Endodermal cell (in vitro differentiated cells): ENCODE measurements around the gene SLC9A6. TPM values are rescaled to one million over a fixed set of nuclear protein-coding genes. Genes with fewer than 3 reads are reported as not detected.

Experiments
- DNase-seq: peaks from one replicate; pipeline ENCODE4 v3.0.0-alpha.2; 2017
- H3K27ac ChIP-seq: 2 replicates; pipeline ENCODE4 v1.5.1; 2013; ENCODE audit warnings: mild to moderate bottlenecking, low read depth, low read length, moderate library complexity
- H3K27me3 ChIP-seq: 2 replicates; pipeline ENCODE4 v1.6.1; 2013; ENCODE audit warnings: mild to moderate bottlenecking, low read length, moderate library complexity; ENCODE audit not compliant: insufficient read depth, control insufficient read depth, poor library complexity, severe bottlenecking
- H3K36me3 ChIP-seq: 2 replicates; pipeline ENCODE4 v1.7.0; 2013; ENCODE audit warnings: mild to moderate bottlenecking, low read length, moderate library complexity; ENCODE audit not compliant: control insufficient read depth, insufficient read depth
- H3K4me1 ChIP-seq: one replicate; pipeline ENCODE4 v1.7.0; 2013; ENCODE audit warnings: low read length; ENCODE audit not compliant: control insufficient read depth, insufficient read depth
- H3K4me3 ChIP-seq: 2 replicates; pipeline ENCODE4 v1.5.1; 2013; ENCODE audit warnings: mild to moderate bottlenecking, low read length, moderate library complexity
- H3K9ac ChIP-seq: 2 replicates; pipeline ENCODE4 v1.6.1; 2013; ENCODE audit warnings: mild to moderate bottlenecking, low read length, moderate library complexity; ENCODE audit not compliant: poor library complexity, severe bottlenecking; ENCODE audit errors: extremely low read depth
- H3K9me3 ChIP-seq: 2 replicates; pipeline ENCODE4 v1.6.1; 2013; ENCODE audit warnings: mild to moderate bottlenecking, low read length, moderate library complexity; ENCODE audit not compliant: control insufficient read depth
- H3K27ac Mint-ChIP-seq: 2 replicates; pipeline ENCODE4 v1.8.0; 2020; ENCODE audit warnings: mixed read lengths
- H3K27me3 Mint-ChIP-seq: 2 replicates; pipeline ENCODE4 v1.8.0; 2021; ENCODE audit warnings: mild to moderate bottlenecking, mixed read lengths; ENCODE audit not compliant: insufficient read depth
- H3K36me3 Mint-ChIP-seq: 2 replicates; pipeline ENCODE4 v1.8.0; 2020; ENCODE audit warnings: low read depth, mixed read lengths
- H3K4me1 Mint-ChIP-seq: 2 replicates; pipeline ENCODE4 v1.8.0; 2020; ENCODE audit warnings: mixed read lengths
- H3K4me3 Mint-ChIP-seq: 2 replicates; pipeline ENCODE4 v1.8.0; 2020; ENCODE audit warnings: mild to moderate bottlenecking, moderate library complexity, mixed read lengths
- H3K9me3 Mint-ChIP-seq: 2 replicates; pipeline ENCODE4 v1.8.0; 2020; ENCODE audit warnings: mild to moderate bottlenecking, mixed read lengths
- CTCF ChIP-seq: fragments of 200-600 bp; sonication (generic); conservative IDR thresholded peaks from 2 replicates; pipeline ENCODE4 v1.5.0; 2021; ENCODE audit warnings: antibody characterized with exemption, mild to moderate bottlenecking
- whole genome bisulfite sequencing, 2 experiments: methylation state at CpG; one replicate each; pipeline versions ENCODE4 v1.1.5 to v1.1.7; 2013; ENCODE audit warnings: missing lambda C conversion rate in 2 of 2, mixed read lengths in 1 of 2; ENCODE audit not compliant: insufficient coverage in 1 of 2, insufficient read length in 1 of 2; 5-methylcytosine and 5-hydroxymethylcytosine counted together
- total RNA-seq, 2 donors: library from RNA; stranded (reverse); fragmentation: NEBNext Ultra II Directional in 1 of 2; extraction: Animal tissue kit (Norgen Biotek cat#: 25700) in 1 of 2; gene quantifications; 2 replicates in 1 of 2; 3 replicates in 1 of 2; pipeline ENCODE4 v1.2.1, GENCODE V29; 2021

SLC9A6 gene
- total RNA-seq, 2 donors from 2014 or later = 10.2 to 13.6 TPM

DNA sequence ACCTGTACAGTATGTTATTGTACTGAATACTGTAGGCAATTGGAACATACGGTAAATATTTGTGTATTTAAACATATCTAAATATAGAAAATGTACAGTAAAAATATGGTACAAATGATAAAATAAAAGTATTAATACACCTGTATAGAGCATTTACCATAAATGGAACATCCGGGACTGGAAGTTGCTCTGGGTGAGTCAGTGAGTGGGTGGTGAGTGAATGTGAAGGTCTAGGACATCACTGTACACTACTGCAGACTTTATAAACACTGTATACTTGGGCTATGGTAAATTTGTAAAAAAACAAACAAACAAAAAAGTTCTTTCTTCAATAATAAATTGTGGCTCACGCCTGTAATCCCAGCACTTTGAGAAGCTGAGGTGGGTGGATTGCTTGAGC, 109.7 kb downstream of the SLC9A6 start:
- TF ChIP-seq CTCF = no peak
- peaks cover 4% of the 10 kb centered on the region for H3K27me3 Mint-ChIP-seq
- WGBS, 2 experiments = no CpG with 5 or more reads among the region's 3 CpGs
- no peaks in the 10 kb centered on the region for H3K36me3 ChIP-seq
- H3K9me3 ChIP-seq = no peaks in the 10 kb centered on the region
- DNase-seq = no peak
- H3K27ac ChIP-seq = no peak overlapping the region
- H3K4me3 Mint-ChIP-seq = no peak overlapping the region
- H3K4me1 Mint-ChIP-seq = no peaks in the 10 kb centered on the region
- H3K9ac ChIP-seq = no peak overlapping the region
- H3K4me3 ChIP-seq = no peak overlapping the region
- peaks cover 53% of the 10 kb centered on the region for H3K9me3 Mint-ChIP-seq
- no peaks in the 10 kb centered on the region for H3K4me1 ChIP-seq
- no peak overlapping the region for H3K27ac Mint-ChIP-seq
- H3K36me3 Mint-ChIP-seq = no peaks in the 10 kb centered on the region
- no peaks in the 10 kb centered on the region for H3K27me3 ChIP-seq

Other genes with a start within 250 kb of the SLC9A6 start
- not detected for gene CT45A3, start 217.2 kb upstream of the SLC9A6 start, total RNA-seq
- not detected for gene CT45A5, start 199.9 kb upstream of the SLC9A6 start, total RNA-seq
- gene CT45A6, start 182.6 kb upstream of the SLC9A6 start, total RNA-seq = not detected
- gene CT45A2, start 165.4 kb upstream of the SLC9A6 start, total RNA-seq = not detected
- gene CT45A7, start 148.2 kb upstream of the SLC9A6 start, total RNA-seq = not detected
- gene CT45A8, start 130.9 kb upstream of the SLC9A6 start, total RNA-seq = not detected
- gene CT45A9, start 113.6 kb upstream of the SLC9A6 start, total RNA-seq = not detected
- gene CT45A10, start 92.0 kb upstream of the SLC9A6 start, total RNA-seq = not detected
- gene SAGE1, start 91.7 kb upstream of the SLC9A6 start, total RNA-seq = not detected
- 10 to 100 TPM; 17.5 to 19.2 TPM for gene MMGT1, start 11.4 kb upstream of the SLC9A6 start, total RNA-seq
- 10 to 100 TPM in 1 of 2 donors, 1 to 10 TPM in 1; 3.7 to 19.3 TPM for gene FHL1, start 162.1 kb downstream of the SLC9A6 start, total RNA-seq